Measurements from ENCODE around the gene KLF3. TPM values are rescaled to one million over a fixed set of nuclear protein-coding genes. Genes with fewer than 3 reads are reported as not detected.

Gene KLF3
- total and polyA plus RNA-seq, 2 of the 4 experiments (the other 2 are of a cell fraction), result 8.2 to 12.6 TPM

DNA sequence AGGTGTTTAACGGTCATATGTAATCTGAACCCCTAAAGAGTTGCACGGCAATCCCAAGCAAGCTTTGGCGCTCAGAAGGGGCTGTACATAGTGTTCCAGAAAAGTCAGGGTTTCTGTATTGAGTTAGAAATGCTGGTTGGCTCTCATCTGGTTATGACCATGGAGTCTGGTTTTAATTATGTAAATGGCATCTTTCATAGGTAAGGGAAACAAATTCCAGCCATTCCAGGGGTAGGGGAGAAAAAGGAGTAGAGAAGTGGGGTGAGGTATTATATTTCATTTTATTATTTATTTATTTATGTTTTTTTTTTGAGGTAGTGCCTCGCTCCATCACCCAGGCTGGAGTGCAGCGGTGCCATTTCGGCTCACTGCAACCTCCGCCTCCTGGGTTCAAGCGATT is 15.9 kb downstream of the KLF3 start:
- ChIA-PET POLR2A (ENCODE audit: unreplicated experiment) (no interaction called here), CTCF (no interaction called here)
- no peak overlapping the region for H3K4ac ChIP-seq (ENCODE audit: low read depth, low read length)
- H3K36me3 ChIP-seq (ENCODE audit: control insufficient read depth, insufficient read depth, low read length), result peaks cover 14% of the 10 kb centered on the region
- no peak overlapping the region for H2BK5ac ChIP-seq (ENCODE audit: low read depth, low read length, poor library complexity, severe bottlenecking)
- no peak overlapping the region for H3K56ac ChIP-seq (ENCODE audit: extremely low read depth, insufficient read depth, low read length)
- ATAC-seq (ENCODE audit: low read depth), result no peak
- H4K5ac ChIP-seq (ENCODE audit: low read depth, low read length), result no peak overlapping the region
- BruUV-seq (replicated peaks), result no TSS peak
- H4K8ac ChIP-seq (ENCODE audit: low read depth in 2 of 2, low read length in 2 of 2), result no peak overlapping the region
- in situ Hi-C loops (cut with MboI; ENCODE audit: low sequenced_read_pairs) (no loop called here), dilution Hi-C loops (cut with HindIII; ENCODE audit: low sequenced_read_pairs, unreplicated experiment) (no loop called here), intact Hi-C loops (cut with micrococcal nuclease) (loop anchor here (5.0 kb wide), 1 partner anchor 177 kb away; the partner anchor contains the start of gene TLR6)
- no peak overlapping the region for H3K27ac ChIP-seq (ENCODE audit: insufficient read depth, low read length)
- H3K79me1 ChIP-seq (ENCODE audit: low read depth in 1 of 2, low read length in 2 of 2), result peaks cover 30 to 62% of the 10 kb centered on the region in 2 experiments
- H4K91ac ChIP-seq (ENCODE audit: insufficient read depth, low read depth, low read length), result no peak overlapping the region
- no peaks in the 10 kb centered on the region for H3K27me3 ChIP-seq (ENCODE audit: control insufficient read depth, insufficient read depth, low read length)
- H3K4me1 ChIP-seq (ENCODE audit: control insufficient read depth, insufficient read depth, low read length), result peaks cover 16% of the 10 kb centered on the region
- H2AK5ac ChIP-seq (ENCODE audit: low read depth, low read length), result no peak overlapping the region
- no peak for DNase-seq
- no peak overlapping the region for H3K23ac ChIP-seq (ENCODE audit: low read depth, low read length)
- H4K20me1 ChIP-seq (ENCODE audit: insufficient read depth, low read length), result peaks cover 73% of the 10 kb centered on the region
- 92% methylated on average over 6 of the region's 8 CpGs; no CpG with 5 or more reads in 1 of the 2 experiments for WGBS, 2 experiments (ENCODE audit: extremely low coverage in 2 of 2, insufficient read length in 1 of 2)
- no peak overlapping the region for H2BK15ac ChIP-seq (ENCODE audit: low read depth, low read length)
- no peak overlapping the region for H2BK120ac ChIP-seq (ENCODE audit: low read depth, low read length)
- H3K9ac ChIP-seq (ENCODE audit: low read depth, low read length), result no peak overlapping the region
- H3K9me1 ChIP-seq (ENCODE audit: insufficient read depth, low read length), result peaks cover 22% of the 10 kb centered on the region
- no peak overlapping the region for H3K14ac ChIP-seq (replicated peaks; ENCODE audit: low read depth, low read length)
- H3K18ac ChIP-seq (ENCODE audit: low read depth, low read length), result no peak overlapping the region
- no peak overlapping the region for H2AK9ac ChIP-seq (replicated peaks; ENCODE audit: low read depth, low read length, poor library complexity)
- no peak overlapping the region for H3K4me3 ChIP-seq (ENCODE audit: insufficient read depth, low read depth, low read length)
- H2BK20ac ChIP-seq (ENCODE audit: low read depth, low read length), result no peak overlapping the region
- H3K4me2 ChIP-seq (ENCODE audit: low read depth, low read length), result no peak overlapping the region
- no peaks in the 10 kb centered on the region for H3K9me3 ChIP-seq (ENCODE audit: control insufficient read depth, insufficient read depth, low read length)
- no peak overlapping the region for H2AFZ ChIP-seq (replicated peaks; ENCODE audit: low read length, poor library complexity)
- TF ChIP-seq, protein P1, sequence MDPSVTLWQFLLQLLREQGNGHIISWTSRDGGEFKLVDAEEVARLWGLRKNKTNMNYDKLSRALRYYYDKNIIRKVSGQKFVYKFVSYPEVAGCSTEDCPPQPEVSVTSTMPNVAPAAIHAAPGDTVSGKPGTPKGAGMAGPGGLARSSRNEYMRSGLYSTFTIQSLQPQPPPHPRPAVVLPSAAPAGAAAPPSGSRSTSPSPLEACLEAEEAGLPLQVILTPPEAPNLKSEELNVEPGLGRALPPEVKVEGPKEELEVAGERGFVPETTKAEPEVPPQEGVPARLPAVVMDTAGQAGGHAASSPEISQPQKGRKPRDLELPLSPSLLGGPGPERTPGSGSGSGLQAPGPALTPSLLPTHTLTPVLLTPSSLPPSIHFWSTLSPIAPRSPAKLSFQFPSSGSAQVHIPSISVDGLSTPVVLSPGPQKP (IDR thresholded peaks at IDR 0.05; ENCODE audit: borderline replicate concordance, low read depth, low read length), result no peak
- TF ChIP-seq BHLHE40 (IDR thresholded peaks at IDR 0.05; ENCODE audit: low read depth, low read length), result no peak
- TF ChIP-seq, protein P2, sequence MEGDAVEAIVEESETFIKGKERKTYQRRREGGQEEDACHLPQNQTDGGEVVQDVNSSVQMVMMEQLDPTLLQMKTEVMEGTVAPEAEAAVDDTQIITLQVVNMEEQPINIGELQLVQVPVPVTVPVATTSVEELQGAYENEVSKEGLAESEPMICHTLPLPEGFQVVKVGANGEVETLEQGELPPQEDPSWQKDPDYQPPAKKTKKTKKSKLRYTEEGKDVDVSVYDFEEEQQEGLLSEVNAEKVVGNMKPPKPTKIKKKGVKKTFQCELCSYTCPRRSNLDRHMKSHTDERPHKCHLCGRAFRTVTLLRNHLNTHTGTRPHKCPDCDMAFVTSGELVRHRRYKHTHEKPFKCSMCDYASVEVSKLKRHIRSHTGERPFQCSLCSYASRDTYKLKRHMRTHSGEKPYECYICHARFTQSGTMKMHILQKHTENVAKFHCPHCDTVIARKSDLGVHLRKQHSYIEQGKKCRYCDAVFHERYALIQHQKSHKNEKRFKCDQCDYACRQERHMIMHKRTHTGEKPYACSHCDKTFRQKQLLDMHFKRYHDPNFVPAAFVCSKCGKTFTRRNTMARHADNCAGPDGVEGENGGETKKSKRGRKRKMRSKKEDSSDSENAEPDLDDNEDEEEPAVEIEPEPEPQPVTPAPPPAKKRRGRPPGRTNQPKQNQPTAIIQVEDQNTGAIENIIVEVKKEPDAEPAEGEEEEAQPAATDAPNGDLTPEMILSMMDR (conservative IDR thresholded peaks at IDR 0.05; ENCODE audit: low read depth, low read length), result no peak
- TF ChIP-seq, protein P3, sequence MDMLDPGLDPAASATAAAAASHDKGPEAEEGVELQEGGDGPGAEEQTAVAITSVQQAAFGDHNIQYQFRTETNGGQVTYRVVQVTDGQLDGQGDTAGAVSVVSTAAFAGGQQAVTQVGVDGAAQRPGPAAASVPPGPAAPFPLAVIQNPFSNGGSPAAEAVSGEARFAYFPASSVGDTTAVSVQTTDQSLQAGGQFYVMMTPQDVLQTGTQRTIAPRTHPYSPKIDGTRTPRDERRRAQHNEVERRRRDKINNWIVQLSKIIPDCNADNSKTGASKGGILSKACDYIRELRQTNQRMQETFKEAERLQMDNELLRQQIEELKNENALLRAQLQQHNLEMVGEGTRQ (IDR thresholded peaks at IDR 0.05; ENCODE audit: low read depth, low read length), result no peak
- TF ChIP-seq FOS (IDR thresholded peaks at IDR 0.05; ENCODE audit: low read depth, low read length), result no peak
- no peak for TF ChIP-seq RCOR1 (IDR thresholded peaks at IDR 0.05; ENCODE audit: insufficient replicate concordance, low read length)
